ENCODE data around the gene RAB5A.
"Not testable (repeated sequence)": the region's sequence is repeated elsewhere in the genome, so short reads cannot be mapped to it uniquely, and the experiment has no call there.

RAB5A gene, protein sequence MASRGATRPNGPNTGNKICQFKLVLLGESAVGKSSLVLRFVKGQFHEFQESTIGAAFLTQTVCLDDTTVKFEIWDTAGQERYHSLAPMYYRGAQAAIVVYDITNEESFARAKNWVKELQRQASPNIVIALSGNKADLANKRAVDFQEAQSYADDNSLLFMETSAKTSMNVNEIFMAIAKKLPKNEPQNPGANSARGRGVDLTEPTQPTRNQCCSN

DNA sequence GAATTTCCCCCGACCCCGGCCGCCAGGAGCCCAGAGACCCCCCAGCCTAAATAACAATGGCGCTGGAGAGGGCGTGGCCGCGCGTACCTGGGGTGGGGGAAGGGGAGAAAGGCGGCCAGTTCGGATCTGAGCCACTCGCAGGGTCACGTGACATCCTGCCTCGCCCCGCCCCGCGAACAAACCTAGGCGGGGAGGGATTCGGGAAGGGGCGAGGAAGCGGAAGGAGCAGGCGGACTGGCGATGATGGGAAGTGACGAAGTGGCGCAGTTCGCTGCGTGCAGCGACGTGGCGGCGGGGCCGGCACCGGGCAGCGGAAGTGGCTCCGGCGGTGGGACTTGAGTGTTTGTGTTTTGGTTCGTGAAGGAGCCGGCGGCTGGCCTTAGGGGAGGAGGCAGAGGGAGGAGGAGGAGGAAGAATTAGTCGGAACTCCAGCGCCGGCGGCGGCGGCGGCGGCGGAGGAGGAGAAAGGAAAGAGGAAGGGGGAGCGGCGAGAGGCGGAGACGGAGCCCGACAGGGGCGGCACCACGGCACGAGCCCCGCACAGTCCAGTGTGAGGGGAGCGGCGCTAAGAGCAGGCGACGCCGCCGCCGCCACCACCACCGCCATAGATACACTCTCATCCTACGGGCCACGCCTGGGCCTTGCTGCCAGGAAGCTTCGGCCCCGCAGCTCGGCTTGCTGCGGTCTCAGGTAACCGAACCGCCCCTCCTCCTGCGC is at the start of gene RAB5A:
Gene RAB5A (plus strand): TSS at position 266 of the 717 bp plus-strand sequence. CDS start 3,802 bp downstream, outside the sequence.
- DNase-seq = peak; percentile 98

DNA sequence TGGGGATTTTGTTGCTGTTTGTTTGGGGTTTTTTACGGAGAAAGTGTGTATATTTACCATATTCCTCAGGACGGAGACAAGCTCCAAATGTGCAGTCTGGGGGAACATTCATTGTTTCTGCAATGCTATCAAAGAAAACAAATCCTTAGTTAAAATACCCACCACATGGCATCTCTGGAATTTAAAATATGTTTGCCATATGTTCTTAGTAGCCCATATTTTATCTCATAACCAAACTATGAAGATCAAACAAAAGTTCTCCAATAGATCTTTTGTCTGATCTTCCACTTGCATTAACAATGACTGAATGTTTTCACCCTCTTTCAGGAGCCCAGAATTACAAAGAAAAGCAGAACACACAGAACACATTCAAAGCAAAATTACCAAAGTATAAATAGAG is 48.2 kb upstream of the RAB5A start:
- peak; percentile 72 for DNase-seq

DNA sequence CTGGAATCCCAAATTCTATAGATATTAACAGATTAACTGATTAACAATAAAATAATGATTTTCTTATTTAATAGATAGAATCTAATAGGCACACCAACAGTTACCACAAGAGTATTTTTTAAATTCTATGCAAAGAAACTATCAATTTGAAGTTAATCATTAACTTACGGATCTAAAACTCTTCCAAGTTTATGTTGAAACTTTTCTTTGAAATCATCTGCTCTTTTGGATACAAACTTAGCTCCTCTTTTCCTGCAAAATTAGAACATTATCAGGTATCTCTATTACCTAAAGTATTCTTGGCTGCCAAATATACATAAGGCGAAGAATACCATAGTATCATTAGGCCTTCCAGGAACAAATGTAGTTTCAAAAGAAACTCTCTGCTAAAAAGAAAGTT is 47.6 kb upstream of the RAB5A start:
- DNase-seq = no peak

DNA sequence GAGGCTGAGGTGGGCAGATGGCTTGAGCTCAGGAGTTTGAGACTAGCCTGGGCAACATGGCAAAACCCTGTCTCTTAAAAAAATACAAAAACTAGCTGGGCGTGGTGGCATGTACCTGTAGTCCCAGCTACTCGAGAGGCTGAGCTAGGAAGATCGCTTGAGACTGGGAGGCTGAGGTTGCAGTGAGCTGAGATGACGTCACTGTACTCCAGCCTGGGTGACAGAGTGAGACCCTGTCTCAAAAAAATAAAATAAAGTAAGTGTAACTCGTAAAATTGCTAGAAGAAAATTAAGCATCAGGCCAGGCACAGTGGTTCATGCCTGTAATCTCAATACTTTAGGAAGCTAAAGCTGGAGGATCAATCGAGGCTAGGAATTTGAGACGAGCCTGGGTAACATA is 47.1 kb upstream of the RAB5A start:
- not testable (repeated sequence) for DNase-seq

DNA sequence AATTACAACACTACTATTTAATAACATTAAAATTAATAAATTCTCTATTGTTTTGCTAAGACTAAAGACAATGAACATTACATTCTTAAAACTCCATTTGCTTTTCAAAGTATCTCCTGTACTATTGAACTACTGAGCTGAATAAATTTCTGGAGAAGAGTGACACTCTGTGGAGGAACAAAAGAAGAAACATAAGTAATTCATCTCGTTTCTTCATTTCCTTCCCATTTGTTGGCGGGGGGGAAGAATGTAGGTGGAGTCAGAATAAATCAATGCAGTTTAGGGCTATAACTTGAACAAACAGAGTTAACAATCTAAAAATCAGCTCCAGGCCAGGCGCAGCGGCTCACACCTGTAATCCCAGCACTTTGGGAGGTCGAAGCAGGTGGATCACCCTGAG is 45.6 kb upstream of the RAB5A start:
- peak; percentile 7 for DNase-seq

DNA sequence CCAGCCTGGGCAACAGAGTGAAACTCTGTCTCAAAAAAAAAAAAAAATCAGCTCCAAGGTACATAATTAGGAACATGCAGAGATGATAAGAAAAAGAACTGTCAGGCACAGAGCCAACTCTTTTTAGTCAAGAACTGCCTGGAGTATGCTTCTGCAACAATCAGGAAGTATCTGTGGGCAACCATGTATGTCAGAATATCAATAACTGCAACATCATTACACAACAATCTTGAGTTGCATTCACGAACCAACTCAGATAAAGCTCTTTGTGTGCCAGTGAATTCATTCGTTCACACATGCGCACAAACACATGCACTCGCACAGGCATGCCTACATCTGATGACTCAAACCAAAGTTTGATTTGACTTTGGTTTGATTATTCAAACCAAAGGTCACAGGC is 45.0 kb upstream of the RAB5A start:
- DNase-seq = peak; percentile 2

DNA sequence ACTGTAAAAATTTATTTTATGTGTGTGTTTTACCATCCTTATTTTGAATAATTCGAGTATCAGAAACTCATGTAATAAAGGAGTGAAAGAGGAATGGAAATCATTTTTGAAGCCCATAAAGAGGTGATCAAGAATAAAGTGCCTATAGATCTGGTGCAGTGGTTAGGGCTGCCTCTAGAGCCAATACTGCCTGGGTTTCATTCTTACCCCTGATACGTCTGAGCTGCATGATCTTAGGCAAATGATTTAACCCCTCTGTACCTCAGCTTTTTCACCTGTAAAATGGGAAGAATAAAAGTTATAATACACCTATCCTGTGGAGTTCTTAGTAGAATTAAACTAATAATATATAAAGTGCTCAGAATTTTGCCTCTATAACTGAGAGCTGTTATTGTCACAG is 43.2 kb upstream of the RAB5A start:
- DNase-seq = no peak

DNA sequence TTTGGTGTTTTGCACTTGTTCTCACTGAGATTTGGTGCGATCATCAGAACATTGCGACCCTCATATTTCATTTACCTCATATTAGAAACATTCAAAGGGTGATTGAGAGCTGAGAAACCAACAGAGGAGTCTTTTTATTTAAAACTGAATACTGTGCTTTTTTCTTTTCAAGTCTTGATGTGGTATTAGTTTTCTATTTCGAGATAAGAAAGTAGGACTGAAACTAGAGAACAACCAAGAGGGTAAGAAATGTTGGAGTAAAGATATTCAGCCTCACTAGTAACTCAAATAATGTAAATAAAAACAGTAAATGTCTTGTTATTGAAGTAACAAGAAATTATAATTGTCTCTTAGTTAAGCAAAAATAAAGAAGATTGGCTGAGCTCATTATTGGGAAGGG is 39.4 kb upstream of the RAB5A start:
- DNase-seq = no peak

DNA sequence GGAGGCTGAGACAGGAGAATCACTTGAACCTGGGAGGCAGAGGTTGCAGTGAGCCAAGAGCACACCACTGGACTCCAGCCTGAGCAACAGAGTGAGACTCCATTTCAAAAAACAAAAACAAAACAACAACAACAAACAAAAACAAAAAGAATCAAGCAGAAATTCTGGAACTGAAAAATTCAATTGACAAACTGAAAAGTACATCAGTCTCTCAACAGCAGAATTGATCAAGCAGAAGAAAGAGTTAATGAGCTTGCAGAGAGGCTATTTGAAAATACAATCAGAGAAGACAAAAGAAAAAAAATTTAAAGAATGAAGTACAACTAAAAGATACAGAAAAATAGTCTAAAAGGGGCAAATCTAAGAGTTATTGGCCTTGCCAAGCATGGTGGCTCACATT is 35.4 kb upstream of the RAB5A start:
- no peak for DNase-seq

DNA sequence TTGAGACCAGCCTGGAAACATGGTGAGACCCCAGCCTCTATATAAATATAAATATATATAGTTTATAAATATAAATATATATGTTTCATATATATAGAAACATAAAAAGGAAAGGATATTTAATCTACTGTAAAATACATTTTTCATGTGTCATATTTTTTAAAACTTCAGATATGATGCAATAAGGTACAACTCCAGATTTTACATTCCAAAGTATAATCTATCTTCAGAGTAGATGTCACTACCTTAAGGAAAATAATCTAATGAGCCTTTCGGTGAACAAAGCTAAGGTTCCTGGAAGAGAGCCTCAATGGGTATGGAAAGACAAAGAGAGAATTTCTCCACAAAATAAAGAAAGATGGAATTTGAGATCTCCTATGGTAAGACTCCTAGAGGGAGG is 29.7 kb upstream of the RAB5A start:
- DNase-seq = no peak

DNA sequence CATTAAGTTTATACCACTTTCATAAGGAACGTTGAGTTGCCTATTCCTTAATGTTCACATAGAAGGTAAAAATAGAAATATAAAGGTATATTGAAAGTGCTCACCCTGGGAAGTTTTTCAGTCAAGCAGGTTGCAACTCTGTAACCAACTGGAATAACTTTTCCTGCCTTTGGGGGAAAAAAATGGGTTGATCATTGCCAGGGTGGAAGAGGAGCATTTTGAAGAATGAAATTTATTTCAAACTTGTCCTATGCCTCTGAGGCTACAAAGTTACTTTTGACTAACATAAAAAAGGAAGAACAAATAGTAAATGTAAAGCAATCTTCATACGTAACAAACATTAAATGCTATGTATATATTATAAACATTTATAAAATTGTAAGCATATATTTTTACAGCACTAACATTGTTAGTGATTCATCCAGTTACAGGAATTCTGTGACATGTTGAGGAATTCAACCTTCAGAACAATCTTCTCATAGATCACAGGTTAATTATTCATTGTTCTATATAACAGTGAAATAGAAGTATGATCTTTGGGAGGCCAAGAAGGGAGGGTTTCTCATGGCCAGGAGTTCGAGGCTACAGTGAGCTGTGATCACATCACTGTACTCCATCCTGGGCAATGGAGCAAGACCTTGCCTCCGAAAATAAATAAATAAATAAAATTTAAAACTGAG is 26.4 kb upstream of the RAB5A start:
- DNase-seq = no peak

DNA sequence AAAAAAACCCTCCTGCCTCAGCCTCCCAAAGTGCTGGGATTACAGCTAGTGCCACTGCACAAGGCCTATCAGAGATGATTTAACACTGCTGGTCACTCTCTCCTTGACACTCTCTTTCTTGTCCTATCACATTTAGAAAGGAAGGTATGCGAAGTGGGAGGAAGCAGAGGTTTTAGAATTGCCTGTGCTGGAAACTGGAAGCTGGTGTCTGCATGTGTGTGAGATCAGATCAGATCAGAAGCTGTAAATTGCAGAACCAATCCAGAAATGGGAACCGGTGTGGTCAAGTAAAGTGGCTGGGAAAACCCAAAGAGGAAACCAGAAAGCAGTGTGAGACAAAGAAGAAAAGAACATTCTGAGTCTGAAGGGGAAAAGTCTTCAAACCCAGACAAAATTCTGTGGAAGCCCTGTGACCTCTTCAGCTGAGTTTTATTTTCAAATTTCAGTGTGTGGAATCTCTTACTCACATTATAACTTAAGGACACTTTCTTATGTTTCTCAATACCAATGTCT is 15.7 kb upstream of the RAB5A start:
- no peak for DNase-seq

DNA sequence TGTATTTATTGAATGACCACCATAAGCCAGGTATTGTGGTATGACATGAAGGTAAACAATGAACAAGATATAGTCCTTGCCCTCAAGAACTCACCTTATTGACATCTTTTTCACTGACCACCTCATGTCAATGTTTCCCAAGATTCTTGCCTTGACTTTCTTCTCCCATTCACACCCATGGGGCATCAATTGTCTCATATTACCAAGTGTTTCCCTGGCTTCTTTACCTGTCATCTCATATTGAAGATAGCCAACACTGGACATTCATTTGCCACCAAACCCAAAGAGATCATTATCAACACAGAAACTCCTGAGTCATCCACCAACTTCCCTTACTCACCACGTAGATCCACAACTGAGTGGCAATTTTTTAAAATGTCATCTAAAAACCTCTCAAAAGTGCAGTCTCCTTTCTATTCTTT is 15.1 kb upstream of the RAB5A start:
- peak; percentile 38 for DNase-seq

DNA sequence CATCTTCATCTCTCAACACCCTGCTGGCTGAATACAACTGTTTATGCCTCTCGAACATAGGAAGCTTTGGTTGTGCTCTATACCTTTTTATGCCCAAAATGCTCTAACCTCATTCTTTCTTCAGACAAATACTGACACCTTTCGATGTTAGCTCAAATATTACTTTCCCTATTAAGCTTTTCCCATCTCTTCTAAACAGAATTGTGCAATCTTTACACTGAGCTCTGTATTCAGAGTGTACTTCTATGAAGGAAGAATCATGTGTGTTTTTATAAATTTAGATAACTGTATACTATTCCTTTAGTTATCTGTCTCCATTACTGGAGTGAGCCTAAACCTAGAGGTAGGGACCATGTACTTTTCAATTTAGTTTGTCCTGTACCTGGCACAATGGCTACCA is 14.5 kb upstream of the RAB5A start:
- no peak for DNase-seq

DNA sequence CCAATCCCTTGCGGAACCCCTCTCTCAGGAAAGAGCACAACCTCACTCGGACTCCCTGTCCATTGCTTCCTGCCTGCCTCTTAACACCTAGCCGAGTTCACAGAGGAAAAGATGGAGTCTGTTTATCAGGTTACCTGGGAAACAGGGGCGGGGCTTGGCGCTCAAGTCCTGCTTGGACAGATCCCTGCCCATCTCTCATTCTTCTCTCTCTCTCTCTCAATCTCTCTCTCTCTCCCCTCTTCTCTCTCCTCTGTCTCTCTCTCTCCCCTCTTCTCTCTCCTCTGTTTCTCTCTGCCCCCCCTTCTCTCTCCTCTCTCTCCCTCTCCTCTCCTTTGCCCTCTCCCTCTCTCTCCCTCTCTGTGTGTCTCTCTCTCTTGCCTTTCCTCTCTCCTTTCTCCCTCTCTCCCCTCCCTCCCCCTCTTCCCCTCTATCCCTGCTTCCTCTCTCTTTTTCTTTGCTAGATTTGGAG is 12.8 kb upstream of the RAB5A start, which contains the start of gene EFHB:
Gene EFHB (minus strand): TSS at position 120 of the 469 bp plus-strand sequence. CDS start 199 bp downstream, outside the sequence.
- peak; percentile 25 for DNase-seq

DNA sequence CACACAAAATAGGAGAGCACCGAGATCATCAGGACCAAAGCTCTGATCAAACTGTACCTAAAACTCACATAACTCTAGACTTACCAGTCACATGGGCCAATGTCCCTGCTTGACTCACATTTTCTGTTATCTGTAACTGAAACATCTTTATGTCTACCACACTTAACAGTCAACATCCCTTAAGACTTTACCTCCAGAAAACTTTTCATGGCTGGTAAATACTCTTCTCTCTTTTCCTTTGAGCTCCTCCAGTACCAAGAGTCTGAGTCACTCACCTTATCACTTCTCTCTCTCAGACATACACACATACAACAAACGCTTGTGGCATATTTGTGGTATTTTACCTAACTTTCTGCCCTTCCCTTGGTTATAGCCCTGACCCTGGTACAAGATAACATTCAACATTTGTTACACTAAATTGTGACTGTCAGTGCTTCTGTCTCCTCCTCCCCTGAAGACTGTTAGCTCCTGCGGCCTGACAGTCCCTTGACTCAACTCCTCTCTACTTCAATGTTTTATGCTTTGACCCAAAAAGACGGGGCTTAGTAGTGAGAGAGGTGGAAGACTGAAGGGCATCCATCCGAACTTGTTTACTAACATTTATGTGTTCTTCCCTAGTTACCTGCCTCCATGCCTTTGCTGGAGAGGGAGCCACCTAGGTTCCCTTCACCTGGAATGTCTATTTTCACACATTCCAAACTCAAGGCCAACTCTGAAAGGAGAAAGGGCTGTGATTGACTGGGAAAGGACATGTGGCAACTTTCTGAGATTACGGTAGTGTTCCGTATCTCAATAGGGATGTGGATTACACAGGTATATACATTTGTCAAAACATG is 9.2 kb upstream of the RAB5A start:
- peak; percentile 17 for DNase-seq

DNA sequence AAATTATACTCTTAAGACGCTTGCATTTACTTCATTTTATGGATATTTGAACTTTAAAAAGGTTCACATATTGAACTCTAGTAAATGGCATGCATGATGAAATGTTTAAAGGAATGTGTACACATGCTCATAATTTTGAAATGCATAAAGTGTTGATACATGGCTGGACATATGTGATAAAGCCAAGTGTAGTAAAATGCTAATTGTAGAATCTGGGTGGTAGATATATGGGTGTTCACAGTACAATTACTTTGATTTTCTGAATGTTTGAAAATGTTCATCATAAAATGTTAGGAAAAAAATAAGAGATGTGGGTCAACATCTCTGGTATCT is 8.6 kb upstream of the RAB5A start:
- no peak for DNase-seq

DNA sequence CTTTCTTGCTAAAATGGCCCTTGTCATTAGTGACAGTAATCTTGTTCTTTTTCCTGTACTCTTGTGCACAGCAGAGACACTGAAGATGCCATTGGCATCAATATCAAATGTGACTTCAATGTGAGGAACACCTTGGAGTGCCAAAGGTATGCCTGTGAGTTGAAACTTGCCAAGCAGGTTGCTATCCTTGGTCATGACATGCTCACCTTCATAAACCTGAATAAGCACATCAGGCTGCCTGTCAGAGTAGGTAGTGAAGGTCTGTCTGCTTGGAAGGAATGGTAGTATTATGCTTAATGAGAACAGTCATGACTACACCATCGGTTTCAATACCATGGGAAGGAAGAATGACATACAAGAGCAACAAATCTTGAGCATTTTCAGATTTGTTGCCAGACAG is 6.3 kb upstream of the RAB5A start:
- DNase-seq = no peak

DNA sequence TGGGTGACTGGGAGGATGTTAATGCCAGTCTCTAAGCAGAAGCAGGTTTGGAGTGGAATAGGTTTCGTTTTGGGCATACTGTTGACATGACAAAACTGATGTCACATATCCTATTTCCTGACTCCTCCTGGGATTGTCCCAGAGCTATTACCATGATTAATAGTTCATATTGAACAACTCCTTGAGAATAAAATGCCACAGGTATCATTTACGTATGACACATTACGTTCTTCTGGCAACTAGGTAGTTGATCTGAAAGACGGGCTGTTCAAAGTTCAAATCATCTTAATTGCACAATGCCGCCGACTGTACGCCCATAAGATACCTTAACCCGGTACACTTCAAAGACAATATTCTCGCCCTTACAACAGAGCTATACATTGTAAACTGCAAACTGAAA is 1.4 kb upstream of the RAB5A start:
- DNase-seq = no peak

DNA sequence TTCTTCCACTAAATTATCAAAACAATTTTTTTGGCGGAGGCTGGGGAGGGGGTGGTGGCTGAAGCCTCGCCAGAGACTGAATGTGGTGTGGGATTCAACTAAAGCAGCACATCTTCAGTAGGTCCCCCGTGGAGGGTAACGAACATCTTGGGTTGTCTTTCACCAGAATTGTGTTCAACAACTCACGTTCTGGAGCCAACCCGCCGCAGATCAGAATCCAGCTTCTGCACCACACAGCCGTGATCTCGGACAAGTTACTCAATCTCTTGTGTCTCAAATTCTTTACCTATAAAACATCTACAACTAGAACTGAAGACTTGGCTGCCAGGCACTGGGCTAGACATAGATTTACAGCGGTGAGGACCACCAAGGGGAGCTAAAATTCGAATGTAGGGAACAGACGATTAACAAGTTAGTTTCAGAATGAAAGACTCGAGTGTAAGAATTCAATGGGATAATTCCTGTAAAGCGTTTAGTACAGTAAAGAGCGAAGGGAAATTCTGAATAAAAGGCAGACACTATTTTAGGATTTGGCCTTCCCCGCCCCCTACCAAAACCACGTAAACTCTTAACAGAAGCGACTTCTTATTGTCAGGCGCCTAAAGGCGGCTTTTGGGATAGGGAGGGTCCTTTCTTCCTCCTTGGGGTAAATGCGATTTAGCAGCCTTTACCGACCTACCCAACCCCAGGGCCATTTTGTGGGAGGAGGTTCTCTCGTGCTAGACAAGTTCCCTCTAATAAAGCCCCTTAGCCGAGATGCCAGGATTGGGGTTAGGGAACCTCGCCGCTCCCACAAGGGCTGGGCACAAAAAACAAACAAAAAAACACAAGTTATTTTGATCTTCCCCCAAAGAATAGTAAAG is 697 bp upstream of the RAB5A start:
- no peak for DNase-seq

DNA sequence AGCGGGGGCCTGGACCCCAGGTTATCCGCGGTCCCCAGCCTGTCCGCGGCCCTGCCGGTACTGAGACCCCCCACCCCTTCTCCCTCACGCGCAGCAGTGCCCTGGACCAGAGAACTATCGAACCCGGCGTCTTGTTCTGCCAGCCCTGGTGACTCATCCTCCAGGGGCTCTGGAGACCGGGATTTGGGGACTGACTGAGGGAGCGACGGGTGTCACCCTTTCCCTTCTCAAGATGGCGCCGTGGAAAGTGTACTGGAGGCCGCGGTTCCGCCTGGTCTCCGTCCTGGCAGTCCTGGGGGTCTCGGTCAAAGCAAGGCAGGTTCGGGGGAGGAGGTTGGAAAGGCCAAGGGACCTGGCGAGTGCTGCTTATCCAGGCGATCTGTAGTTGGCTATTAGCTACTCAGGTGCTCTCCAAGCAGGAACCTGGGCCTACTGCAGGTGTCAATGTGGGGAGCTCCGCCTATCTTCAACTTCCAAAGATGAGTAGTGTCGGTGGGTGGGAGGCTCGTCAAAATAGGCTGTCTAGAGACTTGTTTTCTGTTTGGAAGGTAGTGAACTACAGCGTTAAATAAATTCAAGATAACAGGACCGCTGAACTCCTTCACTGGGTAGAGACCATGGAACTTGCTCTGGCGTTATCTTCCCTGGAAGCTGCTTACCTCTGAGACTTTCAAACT is 790 bp downstream of the RAB5A start:
- DNase-seq = peak; percentile 67

All from EL (cell line).